B cell (primary cell): ENCODE results near the gene MEX3A. TPM values are rescaled to one million over a fixed set of nuclear protein-coding genes. Genes with fewer than 3 reads are reported as not detected.

ENCODE experiments used
- ATAC-seq: fragments of 200-7000 bp; cut with Tn5 transposase; one replicate; pipeline ENCODE4 v1.10.0; 2021; ENCODE audit warnings: low read depth, mild to moderate bottlenecking, moderate number of reproducible peaks, moderate library complexity
- CTCF ChIA-PET: fragments of 350-600 bp; sonication (Branson Sonifier 250); formaldehyde crosslinking; loops from one replicate; lab custom pipeline; 2021; ENCODE audit warnings: antibody characterized with exemption, inconsistent platforms; lab: Charles Lee
- POLR2A ChIA-PET: fragments of 350-600 bp; sonication (Branson Sonifier 250); formaldehyde crosslinking; loops from one replicate; lab custom pipeline; 2021; ENCODE audit warnings: antibody characterized with exemption; lab: Charles Lee
- DNase-seq: peaks from one replicate; pipeline ENCODE4 v3.0.0; 2013
- H2AFZ ChIP-seq: 2 replicates; pipeline ENCODE4 v1.6.1; 2012; ENCODE audit warnings: mild to moderate bottlenecking, low read depth, low read length; ENCODE audit not compliant: insufficient read depth, poor library complexity, severe bottlenecking
- H3K27ac ChIP-seq, 2 donors: 1 replicate in 1 of 2; 2 replicates in 1 of 2; pipeline ENCODE4 v1.5.1; 2012 to 2013; ENCODE audit warnings: low read length in 2 of 2, mild to moderate bottlenecking in 2 of 2, moderate library complexity in 1 of 2
- H3K27me3 ChIP-seq, 4 experiments: fragments of 200-600 bp in 1 of 4; sonication (generic) in 1 of 4; replicated peaks in 1 of 4; 1 replicate in 2 of 4; 2 replicates in 2 of 4; pipeline versions ENCODE4 v1.6.1 to v1.7.0; 2013 to 2016; ENCODE audit warnings: low read length in 3 of 4, mild to moderate bottlenecking in 2 of 4, mixed read lengths in 1 of 4, moderate library complexity in 1 of 4; ENCODE audit not compliant: insufficient read depth in 4 of 4, control insufficient read depth in 3 of 4; ENCODE audit errors: control extremely low read depth in 1 of 4
- H3K36me3 ChIP-seq, 2 experiments: replicated peaks in 1 of 2; 1 replicate in 1 of 2; 2 replicates in 1 of 2; pipeline versions ENCODE4 v1.6.1 to v1.7.1; 2013; ENCODE audit warnings: low read length in 1 of 2; ENCODE audit not compliant: insufficient read depth in 2 of 2, control insufficient read depth in 1 of 2; ENCODE audit errors: control extremely low read depth in 1 of 2, extremely low read depth in 1 of 2
- H3K4me1 ChIP-seq, 2 donors: fragments of 200-600 bp in 1 of 2; sonication (generic) in 1 of 2; 1 replicate in 1 of 2; 2 replicates in 1 of 2; pipeline versions ENCODE4 v1.5.1 to v1.6.1; 2013 to 2017; ENCODE audit warnings: low read length in 2 of 2; ENCODE audit not compliant: control insufficient read depth in 2 of 2, insufficient read depth in 2 of 2
- H3K4me2 ChIP-seq: replicated peaks from 2 replicates; pipeline ENCODE3; 2012; ENCODE audit warnings: mild to moderate bottlenecking, low read depth, low read length; ENCODE audit not compliant: poor library complexity, severe bottlenecking
- H3K4me3 ChIP-seq, 5 experiments: fragments of 200-600 bp in 1 of 5; sonication (generic) in 1 of 5; 1 replicate in 3 of 5; 2 replicates in 2 of 5; pipeline versions ENCODE4 v1.5.1 to v1.7.0; 2011 to 2016; ENCODE audit warnings: low read length in 4 of 5, mild to moderate bottlenecking in 4 of 5, low read depth in 2 of 5, control low read depth in 1 of 5, moderate library complexity in 1 of 5; ENCODE audit not compliant: insufficient read depth in 1 of 5; ENCODE audit errors: control extremely low read depth in 1 of 5, extremely low read depth in 1 of 5
- H3K79me2 ChIP-seq: fragments of 200-600 bp; sonication (generic); one replicate; pipeline ENCODE4 v1.6.0; 2016; ENCODE audit warnings: low read length; ENCODE audit not compliant: control insufficient read depth, insufficient read depth
- H3K9ac ChIP-seq: fragments of 200-600 bp; sonication (generic); 2 replicates; pipeline ENCODE4 v1.6.1; 2017; ENCODE audit warnings: mild to moderate bottlenecking, low read length, moderate library complexity
- H3K9me3 ChIP-seq, 3 donors: one replicate each; pipeline versions ENCODE4 v1.6.1 to v1.7.1; 2013; ENCODE audit warnings: low read length in 2 of 3; ENCODE audit not compliant: control insufficient read depth in 2 of 3, insufficient read depth in 1 of 3; ENCODE audit errors: control extremely low read depth in 1 of 3
- H4K20me1 ChIP-seq: 2 replicates; pipeline ENCODE4 v1.6.0; 2012; ENCODE audit warnings: mild to moderate bottlenecking, low read length; ENCODE audit not compliant: insufficient read depth, control insufficient read depth, poor library complexity, severe bottlenecking
- H3K27ac Mint-ChIP-seq: one replicate; pipeline ENCODE4 v1.8.0; 2021; ENCODE audit warnings: mixed read lengths
- H3K27me3 Mint-ChIP-seq: one replicate; pipeline ENCODE4 v1.8.0; 2021; ENCODE audit warnings: mixed read lengths
- H3K4me1 Mint-ChIP-seq: one replicate; pipeline ENCODE4 v1.8.0; 2021; ENCODE audit warnings: mixed read lengths
- H3K4me3 Mint-ChIP-seq: one replicate; pipeline ENCODE4 v1.8.0; 2021; ENCODE audit warnings: mixed read lengths
- H3K9me3 Mint-ChIP-seq: one replicate; pipeline ENCODE4 v1.8.0; 2022; ENCODE audit warnings: mixed read lengths; ENCODE audit not compliant: insufficient read depth
- EZH2 ChIP-seq: IDR thresholded peaks from 2 replicates; pipeline ENCODE4 v1.6.1; 2012; ENCODE audit warnings: borderline replicate concordance, low read depth, mild to moderate bottlenecking, moderate library complexity, low read length; ENCODE audit not compliant: insufficient read depth, poor library complexity, severe bottlenecking
- WGBS: methylation state at CpG from one replicate; pipeline ENCODE4 v1.1.5; 2013; ENCODE audit warnings: missing lambda C conversion rate; ENCODE audit not compliant: insufficient coverage; 5-methylcytosine and 5-hydroxymethylcytosine counted together
- intact Hi-C: fragments of 100-400 bp; cut with micrococcal nuclease; formaldehyde crosslinking; loops from one replicate; pipeline ENCODE4 v1.10.0; 2022
- polyA plus RNA-seq: library from polyadenylated mRNA; depleted of rRNA; stranded (reverse); fragments of >200 nt; gene quantifications from 2 replicates; pipeline ENCODE4 v1.2.3, GENCODE V29; 2012
- total RNA-seq, 2 donors: library from RNA; stranded (reverse); fragments of 120-200 nt in 1 of 2; gene quantifications; 1 replicate in 1 of 2; 2 replicates in 1 of 2; pipeline versions ENCODE4 v1.2.3 to v1.2.4, GENCODE V29; 2013 to 2022
- TF ChIP-seq, protein P1 (sequence below): fragments of 200-600 bp; IDR thresholded peaks from one replicate; pipeline ENCODE4 v1.8.0; 2022; ENCODE audit warnings: antibody characterized with exemption, mild to moderate bottlenecking

Gene MEX3A
- total and polyA plus RNA-seq, 2 donors (not counting 1 experiment from before 2014, with no cell fraction given) = 0.27 to 1.1 TPM

DNA sequence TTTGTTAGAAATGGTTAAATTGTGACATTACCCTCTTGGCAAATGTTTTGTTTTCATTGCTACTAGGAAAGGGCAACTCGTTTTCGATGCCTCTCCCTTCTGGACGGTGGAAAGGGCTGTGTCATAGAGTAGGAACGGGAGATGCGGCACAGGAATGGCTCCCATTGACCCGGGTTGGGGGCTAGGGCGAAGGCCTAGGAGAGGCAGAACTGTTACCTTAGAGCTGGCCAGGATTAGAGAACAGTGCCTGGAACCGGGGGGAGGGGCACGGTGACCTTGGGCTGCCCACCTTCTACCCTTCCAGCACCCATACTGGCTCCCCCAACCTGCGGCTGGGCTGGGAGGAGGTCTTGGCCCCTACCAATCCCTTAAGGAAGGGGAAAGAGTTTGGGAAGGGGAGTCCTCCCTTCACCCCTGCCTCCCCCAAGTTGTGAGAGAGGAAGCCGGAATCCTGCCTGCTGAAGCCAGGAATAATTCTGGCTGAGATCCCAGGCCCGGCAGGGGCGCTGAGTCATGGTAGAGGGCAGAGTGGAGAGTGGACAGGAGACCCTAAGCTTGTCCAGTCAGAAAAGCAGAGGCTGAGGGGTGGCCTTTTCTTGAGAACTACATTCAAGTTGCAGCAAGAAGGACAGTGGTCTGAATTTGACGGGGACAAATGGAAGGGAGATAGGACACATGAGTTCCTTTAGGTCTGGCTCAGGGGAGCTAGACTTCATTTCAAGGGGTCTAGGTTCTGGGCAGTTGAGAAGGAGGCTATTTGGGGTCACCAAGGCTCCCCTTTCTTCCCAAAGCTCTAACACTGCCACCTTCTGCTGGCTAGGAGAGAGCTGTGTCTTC lies 40.5 kb upstream of the MEX3A start:
- Histone ChIP-seq H3K79me2 (no peaks in the 10 kb centered on the region), H4K20me1 (no peaks in the 10 kb centered on the region), H3K4me1 (peaks cover 14 to 22% of the 10 kb centered on the region in 2 donors), H3K9ac (no peak overlapping the region), H3K27me3 (peaks cover 0 to 24% (median 6%) of the 10 kb centered on the region in 4 experiments), H3K4me2 (no peak overlapping the region), H3K4me3 (no peak overlapping the region), H3K27ac (no peak overlapping the region), H3K36me3 (no peaks in the 10 kb centered on the region), H3K9me3 (peaks cover 0 to 2% (median 0%) of the 10 kb centered on the region in 3 donors), H2AFZ (no peak overlapping the region)
- ATAC-seq = no peak
- no peak overlapping the region for H3K4me3 Mint-ChIP-seq
- DNase-seq = no peak
- H3K27ac Mint-ChIP-seq = no peak overlapping the region
- intact Hi-C loops = no loop called here
- WGBS = 75% methylated on average over 10 of the region's 14 CpGs
- peaks cover 42% of the 10 kb centered on the region for H3K4me1 Mint-ChIP-seq
- H3K9me3 Mint-ChIP-seq = no peaks in the 10 kb centered on the region
- no peak for TF ChIP-seq EZH2
- ChIA-PET POLR2A (no interaction called here), CTCF (interaction anchor here (0.7 to 28.7 kb wide), 3 partner anchors 12 to 41 kb away, joined by 3 to 970 read pairs (median 4); no protein-coding TSS in a partner anchor)
- H3K27me3 Mint-ChIP-seq = peaks cover 16% of the 10 kb centered on the region

DNA sequence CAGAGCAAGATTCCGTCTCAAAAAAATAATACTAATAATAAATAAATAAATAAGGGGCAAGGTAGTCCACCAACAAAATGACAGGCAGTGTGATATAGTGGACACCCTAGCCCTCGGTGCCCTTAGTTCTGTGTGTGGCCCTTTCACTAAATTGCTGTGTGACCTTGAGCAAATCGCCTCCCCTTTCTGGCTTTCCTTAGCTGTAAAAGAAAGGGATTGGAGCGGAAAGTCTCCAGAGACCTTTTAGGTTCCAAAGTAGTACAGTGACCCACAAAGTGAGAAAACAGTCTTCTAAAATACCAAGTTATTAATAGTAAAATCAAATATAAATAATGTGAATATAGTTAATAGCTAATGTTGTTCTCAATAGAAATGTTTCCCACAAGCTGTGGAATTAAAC lies 39.8 kb upstream of the MEX3A start:
- H3K27ac Mint-ChIP-seq = no peak overlapping the region
- TF ChIP-seq, protein P1, sequence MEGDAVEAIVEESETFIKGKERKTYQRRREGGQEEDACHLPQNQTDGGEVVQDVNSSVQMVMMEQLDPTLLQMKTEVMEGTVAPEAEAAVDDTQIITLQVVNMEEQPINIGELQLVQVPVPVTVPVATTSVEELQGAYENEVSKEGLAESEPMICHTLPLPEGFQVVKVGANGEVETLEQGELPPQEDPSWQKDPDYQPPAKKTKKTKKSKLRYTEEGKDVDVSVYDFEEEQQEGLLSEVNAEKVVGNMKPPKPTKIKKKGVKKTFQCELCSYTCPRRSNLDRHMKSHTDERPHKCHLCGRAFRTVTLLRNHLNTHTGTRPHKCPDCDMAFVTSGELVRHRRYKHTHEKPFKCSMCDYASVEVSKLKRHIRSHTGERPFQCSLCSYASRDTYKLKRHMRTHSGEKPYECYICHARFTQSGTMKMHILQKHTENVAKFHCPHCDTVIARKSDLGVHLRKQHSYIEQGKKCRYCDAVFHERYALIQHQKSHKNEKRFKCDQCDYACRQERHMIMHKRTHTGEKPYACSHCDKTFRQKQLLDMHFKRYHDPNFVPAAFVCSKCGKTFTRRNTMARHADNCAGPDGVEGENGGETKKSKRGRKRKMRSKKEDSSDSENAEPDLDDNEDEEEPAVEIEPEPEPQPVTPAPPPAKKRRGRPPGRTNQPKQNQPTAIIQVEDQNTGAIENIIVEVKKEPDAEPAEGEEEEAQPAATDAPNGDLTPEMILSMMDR = no peak
- no peak for TF ChIP-seq EZH2
- intact Hi-C loops = no loop called here
- Histone ChIP-seq H4K20me1 (no peaks in the 10 kb centered on the region), H3K4me1 (peaks cover 11 to 16% of the 10 kb centered on the region in 2 donors), H3K4me3 (no peak overlapping the region), H3K27me3 (peaks cover 0 to 29% (median 6%) of the 10 kb centered on the region in 4 experiments), H3K9me3 (peaks cover 0 to 2% (median 0%) of the 10 kb centered on the region in 3 donors), H3K4me2 (no peak overlapping the region), H3K36me3 (no peaks in the 10 kb centered on the region), H3K9ac (no peak overlapping the region), H3K27ac (no peak overlapping the region), H3K79me2 (no peaks in the 10 kb centered on the region), H2AFZ (no peak overlapping the region)
- ChIA-PET CTCF (interaction anchor here (1.2 to 28.7 kb wide), 2 partner anchors 23 to 42 kb away, joined by 4 to 970 read pairs; no protein-coding TSS in a partner anchor), POLR2A (no interaction called here)
- ATAC-seq = no peak
- WGBS = 100% methylated on average over 1 of the region's 4 CpGs
- DNase-seq = no peak
- peaks cover 36% of the 10 kb centered on the region for H3K4me1 Mint-ChIP-seq
- H3K27me3 Mint-ChIP-seq = peaks cover 16% of the 10 kb centered on the region
- no peak overlapping the region for H3K4me3 Mint-ChIP-seq
- H3K9me3 Mint-ChIP-seq = no peaks in the 10 kb centered on the region
